GM23338 (cell line): ENCODE data around the gene MYADM. TPM values are rescaled to one million over a fixed set of nuclear protein-coding genes. Genes with fewer than 3 reads are reported as not detected.
"Not testable (repeated sequence)": the region's sequence is repeated elsewhere in the genome, so short reads cannot be mapped to it uniquely, and the experiment has no call there.

ENCODE experiments used
- ATAC-seq: fragments of 200-7000 bp; cut with Tn5 transposase; 3 replicates; pipeline ENCODE4 v1.9.1; 2020
- DNase-seq: peaks from one replicate; pipeline ENCODE4 v3.0.0-alpha.2; 2015; ENCODE audit warnings: low spot score
- H2AFZ ChIP-seq: fragments of 200-600 bp; sonication (generic); 2 replicates; pipeline ENCODE4 v1.8.0; 2016; ENCODE audit warnings: antibody characterized with exemption, mild to moderate bottlenecking, moderate library complexity
- H3F3A ChIP-seq: fragments of 200-600 bp; sonication (generic); replicated peaks from 2 replicates; pipeline ENCODE4 v1.8.0; 2017; ENCODE audit warnings: antibody characterized with exemption, mixed run types, low read depth
- H3K27ac ChIP-seq: fragments of 200-600 bp; sonication (generic); 2 replicates; pipeline ENCODE4 v1.6.1; 2016; ENCODE audit warnings: low read depth
- H3K27me3 ChIP-seq: fragments of 200-600 bp; sonication (generic); 2 replicates; pipeline ENCODE4 v1.8.0; 2016; ENCODE audit warnings: mild to moderate bottlenecking, mixed run types, moderate library complexity; ENCODE audit not compliant: insufficient read depth
- H3K36me3 ChIP-seq: fragments of 200-600 bp; sonication (generic); 2 replicates; pipeline ENCODE4 v1.8.0; 2016; ENCODE audit warnings: mild to moderate bottlenecking; ENCODE audit not compliant: insufficient read depth
- H3K4me1 ChIP-seq: fragments of 200-600 bp; sonication (generic); 2 replicates; pipeline ENCODE4 v1.8.0; 2016; ENCODE audit warnings: mild to moderate bottlenecking, moderate library complexity; ENCODE audit not compliant: insufficient read depth
- H3K4me2 ChIP-seq: fragments of 200-600 bp; sonication (generic); 2 replicates; pipeline ENCODE4 v1.7.1; 2017; ENCODE audit warnings: mixed run types
- H3K4me3 ChIP-seq: fragments of 200-600 bp; sonication (generic); 2 replicates; pipeline ENCODE4 v1.6.1; 2016; ENCODE audit warnings: mixed run types
- H3K79me2 ChIP-seq: fragments of 200-600 bp; sonication (generic); replicated peaks from 2 replicates; pipeline ENCODE4 v1.8.0; 2017; ENCODE audit warnings: mild to moderate bottlenecking; ENCODE audit not compliant: insufficient read depth
- H3K9me2 ChIP-seq: fragments of 200-600 bp; sonication (generic); 2 replicates; pipeline ENCODE4 v1.8.0; 2017; ENCODE audit not compliant: insufficient read depth
- H4K20me1 ChIP-seq: fragments of 200-600 bp; sonication (generic); replicated peaks from 2 replicates; pipeline ENCODE4 v1.8.0; 2017; ENCODE audit warnings: mild to moderate bottlenecking; ENCODE audit not compliant: insufficient read depth
- H3K27ac Mint-ChIP-seq: 2 replicates; pipeline ENCODE4 v1.8.0; 2020; ENCODE audit warnings: inconsistent platforms, mild to moderate bottlenecking, moderate library complexity, mixed read lengths
- H3K27me3 Mint-ChIP-seq: 3 replicates; pipeline ENCODE4 v1.8.0; 2022; ENCODE audit warnings: low read depth, mild to moderate bottlenecking, moderate library complexity, mixed read lengths, inconsistent platforms; ENCODE audit not compliant: insufficient read depth, poor library complexity
- H3K36me3 Mint-ChIP-seq: 3 replicates; pipeline ENCODE4 v1.8.0; 2021; ENCODE audit warnings: low read depth, mild to moderate bottlenecking, inconsistent platforms, moderate library complexity, mixed read lengths
- H3K4me1 Mint-ChIP-seq: 3 replicates; pipeline ENCODE4 v1.8.0; 2020; ENCODE audit warnings: mild to moderate bottlenecking, inconsistent platforms, mixed read lengths
- H3K4me3 Mint-ChIP-seq: 3 replicates; pipeline ENCODE4 v1.8.0; 2021; ENCODE audit warnings: moderate library complexity, mild to moderate bottlenecking, inconsistent platforms, mixed read lengths
- H3K9me3 Mint-ChIP-seq: 3 replicates; pipeline ENCODE4 v1.8.0; 2020; ENCODE audit warnings: moderate library complexity, mild to moderate bottlenecking, inconsistent platforms, mixed read lengths
- POLR2AphosphoS5 ChIP-seq: IDR thresholded peaks from 2 replicates; pipeline ENCODE4 v1.6.1; 2016; ENCODE audit warnings: antibody characterized with exemption, low read depth
- polyA plus RNA-seq: library from polyadenylated mRNA; unstranded; fragments of >200 nt; fragmentation: Nextera tagmentation; extraction: Ambion mirVana; gene quantifications from 2 replicates; pipeline ENCODE4 v1.2.1, GENCODE V29; 2016
- total RNA-seq: library from RNA; depleted of rRNA; stranded (reverse); fragments of >200 nt; shearing (Covaris generic); gene quantifications from 2 replicates; pipeline ENCODE4 v1.2.3, GENCODE V29; 2014

Gene MYADM
- total and polyA plus RNA-seq, 2 experiments from 2014 or later: 49.9 to 57.1 TPM

DNA sequence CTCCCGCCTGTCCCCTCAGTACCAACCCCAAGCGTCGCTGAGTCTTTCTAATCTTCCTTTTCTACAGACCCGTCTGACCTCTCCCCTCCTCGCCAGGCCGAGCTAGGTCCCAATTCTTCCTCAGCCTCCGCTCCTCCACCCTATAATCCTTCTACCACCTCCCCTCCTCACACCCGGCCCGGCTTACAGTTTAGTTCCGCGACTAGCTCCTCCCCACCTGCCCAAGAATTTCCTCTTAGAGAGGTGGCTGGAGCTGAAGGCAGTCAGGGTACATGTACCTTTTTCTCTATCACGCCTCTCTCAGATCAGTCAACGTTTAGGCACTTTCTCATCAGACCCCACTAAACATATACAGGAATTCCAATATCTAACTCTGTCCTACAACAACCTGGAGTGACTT, 34.8 kb upstream of the MYADM start:
- not testable (repeated sequence) for H2AFZ ChIP-seq, H3K9me3 Mint-ChIP-seq, H3K27me3 ChIP-seq, H4K20me1 ChIP-seq, DNase-seq, ATAC-seq, H3K9me2 ChIP-seq
- H3K36me3 Mint-ChIP-seq: peaks cover 33% of the 10 kb centered on the region
- peaks cover 39% of the 10 kb centered on the region for H3F3A ChIP-seq
- H3K27ac Mint-ChIP-seq: peak overlapping the region; percentile 83
- H3K4me2 ChIP-seq: peak overlapping the region; percentile 99
- H3K4me1 Mint-ChIP-seq: peaks cover 64% of the 10 kb centered on the region
- H3K4me1 ChIP-seq: peaks cover 16% of the 10 kb centered on the region
- peak overlapping the region; percentile 98 for H3K4me3 ChIP-seq
- H3K27ac ChIP-seq: peak overlapping the region; percentile 100
- H3K36me3 ChIP-seq: peaks cover 19% of the 10 kb centered on the region; the same call in 1 of the 2 replicates
- H3K4me3 Mint-ChIP-seq: peak overlapping the region; percentile 84
- peaks cover 24% of the 10 kb centered on the region for H3K27me3 Mint-ChIP-seq
- peaks cover 47% of the 10 kb centered on the region for H3K79me2 ChIP-seq

DNA sequence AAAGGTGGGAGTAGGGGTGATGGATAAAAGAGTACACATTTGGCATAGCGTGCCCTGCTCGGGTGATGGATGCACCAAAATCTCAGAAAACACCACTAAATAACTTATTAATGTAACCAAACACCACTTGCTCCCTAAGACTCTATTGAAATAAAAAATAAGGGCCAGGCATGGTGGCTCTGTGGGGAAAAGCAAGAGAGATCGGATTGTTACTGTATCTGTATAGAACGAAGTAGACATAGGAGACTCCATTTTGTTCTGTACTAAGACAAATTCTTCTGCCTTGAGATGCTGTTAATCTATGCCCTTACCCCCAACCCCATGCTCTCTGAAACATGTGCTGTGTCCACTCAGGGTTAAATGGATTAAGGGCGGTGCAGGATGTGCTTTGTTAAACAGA, 29.2 kb upstream of the MYADM start:
- H3K27ac ChIP-seq: peak overlapping the region; percentile 100
- H3K27me3 ChIP-seq, H2AFZ ChIP-seq, DNase-seq, H3K36me3 ChIP-seq, H3K4me3 ChIP-seq, ATAC-seq, H3K9me3 Mint-ChIP-seq, H3K4me3 Mint-ChIP-seq, H3K79me2 ChIP-seq, H4K20me1 ChIP-seq, H3K9me2 ChIP-seq: not testable (repeated sequence)
- H3K36me3 Mint-ChIP-seq: peaks cover 23% of the 10 kb centered on the region
- peak; percentile 36; the same call in 1 of the 2 replicates for TF ChIP-seq POLR2AphosphoS5
- H3F3A ChIP-seq: peaks cover 18% of the 10 kb centered on the region
- peaks cover 56% of the 10 kb centered on the region for H3K4me1 Mint-ChIP-seq
- peak overlapping the region; percentile 96; the same call in 1 of the 2 replicates for H3K27ac Mint-ChIP-seq
- H3K4me1 ChIP-seq: peaks cover 24% of the 10 kb centered on the region
- H3K4me2 ChIP-seq: peak overlapping the region; percentile 5; the same call in 1 of the 2 replicates
- H3K27me3 Mint-ChIP-seq: peaks cover 12% of the 10 kb centered on the region

DNA sequence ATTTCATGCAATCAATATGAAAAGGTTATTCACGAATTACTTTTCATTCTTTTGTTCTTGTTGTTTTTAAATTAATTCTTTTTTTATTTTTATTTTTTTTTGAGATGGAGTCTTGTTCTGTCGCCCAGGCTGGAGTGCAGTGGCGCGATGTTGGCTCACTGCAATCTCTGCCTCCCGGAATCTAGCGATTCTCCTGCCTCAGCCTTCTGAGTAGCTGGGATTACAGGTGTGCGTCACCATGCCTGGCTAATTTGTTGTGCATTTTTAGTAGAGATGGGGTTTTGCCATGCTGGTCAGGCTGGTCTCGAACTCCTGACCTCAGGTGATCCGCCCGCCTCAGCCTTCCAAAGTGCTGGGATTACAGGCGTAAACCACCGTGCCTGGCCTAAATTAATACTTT, 27.4 kb upstream of the MYADM start:
- not testable (repeated sequence) for H3K4me3 Mint-ChIP-seq, H3K36me3 Mint-ChIP-seq, H3K27me3 ChIP-seq, H3K27ac Mint-ChIP-seq, H3K4me3 ChIP-seq, DNase-seq, H3K79me2 ChIP-seq, H4K20me1 ChIP-seq, H2AFZ ChIP-seq, H3K9me2 ChIP-seq, H3K9me3 Mint-ChIP-seq, ATAC-seq, H3K36me3 ChIP-seq, H3K4me2 ChIP-seq
- H3K4me1 ChIP-seq: peaks cover 18% of the 10 kb centered on the region
- peaks cover 11% of the 10 kb centered on the region; the same call in 1 of the 2 replicates for H3F3A ChIP-seq
- H3K27me3 Mint-ChIP-seq: peaks cover 13% of the 10 kb centered on the region
- peaks cover 40% of the 10 kb centered on the region for H3K4me1 Mint-ChIP-seq
- H3K27ac ChIP-seq: peak overlapping the region; percentile 100; the same call in 1 of the 2 replicates

DNA sequence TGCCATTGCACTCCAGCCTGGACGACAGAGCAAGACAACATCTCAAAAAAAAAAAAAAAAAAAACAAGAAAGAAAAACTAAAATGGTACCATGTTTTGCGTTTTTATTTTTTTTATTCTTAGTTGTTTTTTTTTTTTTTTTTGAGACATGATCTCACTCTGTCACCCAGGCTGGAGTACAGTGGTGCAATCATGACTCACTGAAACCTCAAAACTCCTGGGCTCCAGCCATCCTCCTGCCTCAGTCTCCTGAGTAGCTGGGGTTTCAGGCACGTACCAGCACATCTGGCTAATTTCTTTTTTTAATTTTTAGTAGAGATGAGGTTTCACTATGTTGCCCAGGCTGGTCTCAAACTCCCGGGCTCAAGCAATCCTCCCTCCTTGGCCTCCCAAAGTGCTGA, 26.8 kb upstream of the MYADM start:
- H3F3A ChIP-seq: peaks cover 11% of the 10 kb centered on the region; the same call in 1 of the 2 replicates
- not testable (repeated sequence) for H3K9me2 ChIP-seq, H3K9me3 Mint-ChIP-seq, H3K4me3 Mint-ChIP-seq, H3K36me3 Mint-ChIP-seq, H3K4me3 ChIP-seq, DNase-seq, H3K79me2 ChIP-seq, H3K4me2 ChIP-seq, ATAC-seq, H4K20me1 ChIP-seq, H3K27ac Mint-ChIP-seq, H3K27me3 ChIP-seq, H3K36me3 ChIP-seq, H2AFZ ChIP-seq
- peaks cover 34% of the 10 kb centered on the region for H3K4me1 Mint-ChIP-seq
- peaks cover 12% of the 10 kb centered on the region for H3K27me3 Mint-ChIP-seq
- peak overlapping the region; percentile 75; the same call in 1 of the 2 replicates for H3K27ac ChIP-seq
- peaks cover 18% of the 10 kb centered on the region for H3K4me1 ChIP-seq
